Measurements from ENCODE around the gene SYNGR2.

Gene SYNGR2

GRCh38 chr17:78168242-78168902 lies at the start of gene SYNGR2:
Gene SYNGR2, plus strand, starts transcription at chr17:78168581. Its CDS starts 36 bp downstream, at chr17:78168617.
- peak; percentile 62 for DNase-seq

GRCh38 chr17:78118801-78119241 lies 49.6 kb upstream of the SYNGR2 start:
- no peak for DNase-seq

GRCh38 chr17:78120537-78120936 lies 47.8 kb upstream of the SYNGR2 start:
- DNase-seq = no peak

GRCh38 chr17:78120971-78121800 lies 47.2 kb upstream of the SYNGR2 start:
- DNase-seq = no peak

- no peak for DNase-seq
Measured at GRCh38 chr17:78121801-78122215, 46.6 kb upstream of the SYNGR2 start.

- DNase-seq = no peak
Measured at GRCh38 chr17:78122216-78122930, 46.0 kb upstream of the SYNGR2 start.

GRCh38 chr17:78122931-78123249 lies 45.5 kb upstream of the SYNGR2 start:
- no peak for DNase-seq

GRCh38 chr17:78123258-78123929 lies 45.0 kb upstream of the SYNGR2 start:
- no peak for DNase-seq

GRCh38 chr17:78124081-78124835 lies 44.1 kb upstream of the SYNGR2 start:
- DNase-seq = no peak

- no peak for DNase-seq
Measured at GRCh38 chr17:78124836-78125137, 43.6 kb upstream of the SYNGR2 start.

GRCh38 chr17:78125138-78125913 lies 43.1 kb upstream of the SYNGR2 start:
- DNase-seq = no peak

- DNase-seq = no peak
Measured at GRCh38 chr17:78125976-78126894, 42.1 kb upstream of the SYNGR2 start.

GRCh38 chr17:78126895-78127238 lies 41.5 kb upstream of the SYNGR2 start:
- DNase-seq = no peak

GRCh38 chr17:78127239-78127887 lies 41.0 kb upstream of the SYNGR2 start:
- no peak for DNase-seq

- no peak for DNase-seq
Measured at GRCh38 chr17:78127888-78128550, 40.4 kb upstream of the SYNGR2 start.

GRCh38 chr17:78128551-78129350 lies 39.6 kb upstream of the SYNGR2 start, which contains the start of gene TMC6:
Gene TMC6, minus strand, starts transcription at chr17:78128755. Its CDS starts 1,923 bp downstream, at chr17:78126832.
- DNase-seq = no peak

GRCh38 chr17:78129351-78130089 lies 38.9 kb upstream of the SYNGR2 start:
- DNase-seq = no peak

GRCh38 chr17:78130090-78130436 lies 38.3 kb upstream of the SYNGR2 start:
- no peak for DNase-seq
